Measurements from ENCODE around the gene KRTAP9-7.

KRTAP9-7 gene

GRCh38 chr17:41318231-41318630, 42.7 kb downstream of the KRTAP9-7 start:
- DNase-seq (ENCODE audit: low read depth in 3 of 3, low spot score in 1 of 3), result no peak

GRCh38 chr17:41322094-41322902, 46.8 kb downstream of the KRTAP9-7 start:
- DNase-seq (ENCODE audit: low read depth in 3 of 3, low spot score in 1 of 3), result no peak

GRCh38 chr17:41322903-41323895, 47.7 kb downstream of the KRTAP9-7 start:
- no peak for DNase-seq (ENCODE audit: low read depth in 3 of 3, low spot score in 1 of 3)

GRCh38 chr17:41324180-41325075, 48.9 kb downstream of the KRTAP9-7 start:
- DNase-seq (ENCODE audit: low read depth in 3 of 3, low spot score in 1 of 3), result no peak

GRCh38 chr17:41325126-41325525, 49.6 kb downstream of the KRTAP9-7 start:
- no peak for DNase-seq (ENCODE audit: low read depth in 3 of 3, low spot score in 1 of 3)

- DNase-seq (ENCODE audit: low read depth in 3 of 3, low spot score in 1 of 3), result no peak
Observed at GRCh38 chr17:41325611-41326010, 50.1 kb downstream of the KRTAP9-7 start.
